Urothelium cell line (cell line): ENCODE results near the gene EIF2A.
"Not testable (repeated sequence)": the region's sequence is repeated elsewhere in the genome, so short reads cannot be mapped to it uniquely, and the experiment has no call there.

Source experiments
- DNase-seq: peaks from one replicate; pipeline ENCODE4 v3.0.0; 2011; ENCODE audit warnings: low spot score, mixed read lengths
- FAIRE-seq: peaks from 2 replicates; lab custom pipeline; 2011; peaks lifted over from hg19 to GRCh38; lab: Jason Lieb, UNC

Gene EIF2A

GRCh38 chr3:150546226-150547044 lies at the start of gene EIF2A, which contains the start of gene SERP1:
TSS of gene EIF2A (plus strand) at chr3:150546787. CDS start at chr3:150546803, 16 bp downstream.
TSS of gene SERP1 (minus strand) at chr3:150546496. CDS start at chr3:150546135, 361 bp downstream.
- DNase-seq (peak; percentile 93), FAIRE-seq (peak; percentile 73)

- peak; percentile 18 for DNase-seq
- no peak for FAIRE-seq
Observed at GRCh38 chr3:150497956-150498355, 48.6 kb upstream of the EIF2A start.

- FAIRE-seq, DNase-seq: not testable (repeated sequence)
Observed at GRCh38 chr3:150500960-150501359, 45.6 kb upstream of the EIF2A start.

- no peak for FAIRE-seq
- no peak for DNase-seq
Observed at GRCh38 chr3:150503402-150504099, 43.0 kb upstream of the EIF2A start.

GRCh38 chr3:150504483-150504882 lies 42.1 kb upstream of the EIF2A start:
- no peak for DNase-seq
- FAIRE-seq = no peak

DNA sequence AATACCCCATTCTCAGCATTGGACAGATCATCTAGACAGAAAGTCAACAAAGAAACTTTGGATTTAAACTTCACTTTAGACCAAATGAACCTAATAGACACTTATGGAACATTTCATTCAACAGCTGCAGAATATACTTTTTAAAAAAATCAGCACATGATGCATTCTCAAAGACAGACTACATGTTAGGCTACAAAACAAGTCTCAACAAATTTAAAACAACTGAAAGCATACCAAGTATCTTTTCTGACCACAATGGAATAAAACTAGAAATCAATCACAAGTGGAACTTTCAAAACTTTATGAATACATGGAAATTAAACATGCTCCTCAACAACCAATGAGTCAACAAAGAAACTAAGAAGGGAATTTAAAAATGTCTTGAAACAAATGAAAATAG lies 38.2 kb upstream of the EIF2A start:
- no peak for DNase-seq
- FAIRE-seq = no peak

GRCh38 chr3:150509780-150510179 lies 36.8 kb upstream of the EIF2A start:
- FAIRE-seq = no peak
- no peak for DNase-seq

GRCh38 chr3:150511122-150511821 lies 35.3 kb upstream of the EIF2A start:
- no peak for FAIRE-seq
- DNase-seq = no peak

DNA sequence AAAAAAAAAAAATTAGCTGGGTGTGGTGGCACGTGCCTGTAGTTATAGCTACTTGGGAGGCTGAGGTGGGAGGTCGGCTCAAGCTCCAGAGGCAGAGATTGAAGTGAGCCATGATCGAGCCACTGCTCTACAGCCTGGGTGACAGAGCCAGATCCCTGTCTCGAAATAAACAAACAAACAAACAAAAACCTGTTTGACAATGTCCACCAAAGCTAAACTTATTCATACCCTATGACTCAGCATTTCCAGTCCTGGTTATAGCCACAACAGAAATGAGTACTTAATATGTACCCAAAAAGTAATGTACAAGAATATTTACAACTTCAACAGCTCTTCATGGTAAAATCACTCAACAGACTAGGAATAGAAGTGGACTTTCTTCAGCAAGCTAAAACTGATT lies 31.4 kb upstream of the EIF2A start:
- DNase-seq (no peak), FAIRE-seq (no peak)

- FAIRE-seq = no peak
- DNase-seq = no peak
Observed at GRCh38 chr3:150519026-150519425, 27.6 kb upstream of the EIF2A start.

DNA sequence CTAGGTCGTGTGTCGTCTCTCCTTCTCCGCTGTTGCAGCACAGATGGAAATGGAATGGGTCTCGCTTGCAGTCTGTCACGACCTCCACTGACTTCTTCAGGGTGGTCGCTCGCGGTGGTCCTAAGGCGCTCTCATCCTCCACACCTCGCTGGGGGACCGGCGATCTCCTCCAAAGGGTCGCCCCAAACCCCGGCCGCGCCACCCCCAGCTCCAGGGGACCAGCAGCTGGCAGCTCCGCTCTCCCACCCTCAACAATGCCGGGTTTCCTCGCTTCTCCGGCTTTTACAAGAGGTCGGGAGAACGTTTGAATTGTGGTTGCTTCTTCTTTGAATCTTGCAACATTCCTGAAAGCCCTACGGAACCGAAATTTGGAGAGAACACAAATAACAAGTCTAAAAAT lies 26.2 kb upstream of the EIF2A start:
- no peak for FAIRE-seq
- no peak for DNase-seq

GRCh38 chr3:150521463-150521862 lies 25.1 kb upstream of the EIF2A start:
- FAIRE-seq = no peak
- no peak for DNase-seq

DNA sequence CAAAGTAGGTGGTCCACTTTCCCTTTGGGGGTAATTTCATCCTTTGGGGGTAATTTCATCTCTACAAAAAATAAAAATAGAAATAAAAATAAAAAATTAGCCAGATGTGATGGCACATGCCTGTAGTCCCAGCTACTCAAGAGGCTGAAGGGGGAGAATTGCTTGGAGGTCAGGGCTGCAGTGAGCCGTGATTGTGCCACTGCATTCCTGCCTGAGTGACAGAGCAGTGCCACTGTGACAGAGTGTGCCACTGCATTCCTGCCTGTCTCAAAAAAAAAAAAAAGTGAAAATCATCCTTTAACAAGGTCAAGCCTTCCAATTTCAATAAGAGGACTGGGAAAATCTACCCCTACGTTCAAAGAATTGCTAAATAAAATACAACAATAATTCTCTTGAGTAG lies 23.0 kb upstream of the EIF2A start:
- no peak for DNase-seq
- FAIRE-seq = no peak

- FAIRE-seq = no peak
- DNase-seq = no peak
Observed at GRCh38 chr3:150527464-150528255, 18.9 kb upstream of the EIF2A start.

- no peak for DNase-seq
- no peak for FAIRE-seq
Observed at GRCh38 chr3:150528354-150528797, 18.2 kb upstream of the EIF2A start.

DNA sequence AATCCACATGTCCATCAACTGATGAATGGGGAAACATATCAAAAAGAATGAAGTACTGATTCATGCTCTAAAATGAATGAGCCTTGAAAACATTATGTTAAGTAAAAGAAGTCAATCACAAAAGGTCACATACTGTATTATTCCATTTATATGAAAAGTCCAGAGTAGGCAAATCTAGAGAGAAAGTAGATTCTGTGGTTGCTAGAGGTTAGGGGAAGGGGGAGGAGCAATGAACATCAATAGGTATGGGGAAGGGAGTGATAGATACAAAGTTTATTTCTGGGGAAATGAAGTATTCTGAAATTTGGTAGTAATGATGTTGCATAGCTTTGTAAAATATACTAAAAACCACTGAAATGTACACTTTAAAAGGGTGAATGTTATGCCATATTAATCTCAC lies 14.8 kb upstream of the EIF2A start:
- FAIRE-seq = no peak
- no peak for DNase-seq

DNA sequence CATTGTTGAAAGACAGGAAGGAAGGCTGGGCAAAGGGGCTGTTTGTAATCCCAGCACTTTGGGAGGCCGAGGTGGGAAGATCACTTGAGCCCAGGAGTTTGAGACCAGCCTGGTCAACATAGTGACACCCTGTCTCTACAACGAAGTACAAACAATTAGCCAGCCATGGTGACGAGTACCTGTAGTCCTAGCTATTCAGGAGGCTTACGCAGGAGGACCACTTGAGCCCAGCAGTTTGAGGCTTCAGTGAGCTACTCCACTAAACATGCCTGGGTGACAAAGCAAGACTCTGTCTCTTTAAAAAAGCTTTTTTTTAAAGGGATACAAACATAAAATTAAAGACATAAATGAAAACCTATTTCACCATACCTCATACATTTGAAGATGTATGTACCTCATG lies 11.4 kb upstream of the EIF2A start:
- FAIRE-seq = no peak
- DNase-seq = no peak

- DNase-seq (no peak), FAIRE-seq (no peak)
Observed at GRCh38 chr3:150538324-150539208, 8.0 kb upstream of the EIF2A start.

- no peak for DNase-seq
- no peak for FAIRE-seq
Observed at GRCh38 chr3:150540297-150540696, 6.3 kb upstream of the EIF2A start.

DNA sequence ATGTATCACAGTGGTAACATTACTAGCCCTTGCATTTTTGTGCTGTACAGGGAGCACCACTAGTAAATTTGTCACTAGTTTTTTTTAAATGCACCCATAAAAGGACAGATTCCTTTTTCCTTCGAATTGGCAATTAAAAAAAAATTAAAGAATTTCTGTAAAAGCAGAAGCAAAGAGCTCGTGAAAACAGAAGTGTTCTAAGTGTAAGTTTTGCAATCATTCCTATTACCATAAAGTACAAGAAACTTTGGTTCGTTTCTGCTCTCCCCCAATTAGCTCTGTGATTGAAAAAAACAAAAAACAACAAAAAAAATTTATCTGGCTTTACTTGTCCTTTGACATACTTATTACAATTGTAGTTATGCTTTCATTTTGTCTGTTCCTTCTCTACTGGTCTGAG lies 5.6 kb upstream of the EIF2A start:
- DNase-seq = no peak
- FAIRE-seq = no peak
